GM18526 (cell line): ENCODE data around the gene DAGLA.

Experiments used
- POLR2A ChIP-seq: IDR thresholded peaks from 3 replicates; pipeline ENCODE4 v1.6.1; 2011; ENCODE audit not compliant: insufficient read length; ENCODE audit errors: extremely low read depth

The DAGLA gene

GRCh38 chr11:61679893-61680621, at the start of gene DAGLA:
DAGLA (plus strand) TSS chr11:61680391; CDS start chr11:61720156, 39,765 bp downstream.
- no peak for TF ChIP-seq POLR2A

GRCh38 chr11:61632096-61632495, 48.1 kb upstream of the DAGLA start:
- no peak for TF ChIP-seq POLR2A

- no peak for TF ChIP-seq POLR2A
These were observed 44.9 kb upstream of the DAGLA start for GRCh38 chr11:61635304-61635703.

GRCh38 chr11:61635787-61636186, 44.4 kb upstream of the DAGLA start:
- no peak for TF ChIP-seq POLR2A

- TF ChIP-seq POLR2A, result no peak
These were observed 43.5 kb upstream of the DAGLA start for GRCh38 chr11:61636676-61637075.

- TF ChIP-seq POLR2A, result no peak
These were observed 42.9 kb upstream of the DAGLA start for GRCh38 chr11:61637277-61637676.

GRCh38 chr11:61639816-61640443, 40.3 kb upstream of the DAGLA start:
- TF ChIP-seq POLR2A, result no peak

GRCh38 chr11:61642162-61642561, 38.0 kb upstream of the DAGLA start:
- TF ChIP-seq POLR2A, result no peak

GRCh38 chr11:61645179-61645868, 34.9 kb upstream of the DAGLA start:
- TF ChIP-seq POLR2A, result no peak

GRCh38 chr11:61647529-61647928, 32.7 kb upstream of the DAGLA start:
- TF ChIP-seq POLR2A, result no peak

- TF ChIP-seq POLR2A, result no peak
These were observed 29.2 kb upstream of the DAGLA start for GRCh38 chr11:61650781-61651571.

- TF ChIP-seq POLR2A, result no peak
These were observed 28.1 kb upstream of the DAGLA start for GRCh38 chr11:61652135-61652534.

GRCh38 chr11:61654397-61654829, 25.8 kb upstream of the DAGLA start:
- no peak for TF ChIP-seq POLR2A

- no peak for TF ChIP-seq POLR2A
These were observed 23.7 kb upstream of the DAGLA start for GRCh38 chr11:61656347-61657077.
